Fibroblast of skin of abdomen (primary cell): Measurements from ENCODE around the gene PLAC1.

Experiments used
- DNase-seq: peaks from one replicate; pipeline ENCODE4 v3.0.0-alpha.2; 2013

Gene PLAC1

GRCh38 chrX:134670134-134670924, 12.1 kb upstream of the PLAC1 start:
- DNase-seq: peak; percentile 96

GRCh38 chrX:134669378-134670098, 11.3 kb upstream of the PLAC1 start:
- DNase-seq: peak; percentile 97

- peak; percentile 68 for DNase-seq
Measured at GRCh38 chrX:134664202-134664601, 5.9 kb upstream of the PLAC1 start.

GRCh38 chrX:134661295-134661694, 3.0 kb upstream of the PLAC1 start:
- DNase-seq: no peak

GRCh38 chrX:134660627-134661026, 2.4 kb upstream of the PLAC1 start:
- no peak for DNase-seq

GRCh38 chrX:134659761-134660160, 1.5 kb upstream of the PLAC1 start:
- no peak for DNase-seq

GRCh38 chrX:134658760-134659023, 421 bp upstream of the PLAC1 start:
- no peak for DNase-seq

- DNase-seq: no peak
Measured at GRCh38 chrX:134654398-134655012, 3.8 kb downstream of the PLAC1 start.

GRCh38 chrX:134653835-134654234, 4.4 kb downstream of the PLAC1 start:
- DNase-seq: peak; percentile 33

GRCh38 chrX:134650701-134651100, 7.6 kb downstream of the PLAC1 start:
- no peak for DNase-seq

- no peak for DNase-seq
Measured at GRCh38 chrX:134649770-134650169, 8.5 kb downstream of the PLAC1 start.

- DNase-seq: no peak
Measured at GRCh38 chrX:134647477-134647877, 10.8 kb downstream of the PLAC1 start.

GRCh38 chrX:134646691-134647090, 11.6 kb downstream of the PLAC1 start:
- DNase-seq: no peak

GRCh38 chrX:134645936-134646543, 12.2 kb downstream of the PLAC1 start:
- no peak for DNase-seq

- DNase-seq: peak; percentile 85
Measured at GRCh38 chrX:134642386-134642785, 15.9 kb downstream of the PLAC1 start.

- no peak for DNase-seq
Measured at GRCh38 chrX:134641346-134641745, 16.9 kb downstream of the PLAC1 start.

GRCh38 chrX:134640914-134641313, 17.4 kb downstream of the PLAC1 start:
- no peak for DNase-seq

GRCh38 chrX:134636851-134637250, 21.4 kb downstream of the PLAC1 start:
- DNase-seq: peak; percentile 71

- peak; percentile 89 for DNase-seq
Measured at GRCh38 chrX:134634691-134635090, 23.6 kb downstream of the PLAC1 start.

GRCh38 chrX:134633832-134634231, 24.4 kb downstream of the PLAC1 start:
- no peak for DNase-seq

- no peak for DNase-seq
Measured at GRCh38 chrX:134633394-134633793, 24.9 kb downstream of the PLAC1 start.

- no peak for DNase-seq
Measured at GRCh38 chrX:134632355-134632754, 25.9 kb downstream of the PLAC1 start.
